Measurements from ENCODE around the gene DNAJB2. TPM values are rescaled to one million over a fixed set of nuclear protein-coding genes. Genes with fewer than 3 reads are reported as not detected.

DNAJB2 gene
- total RNA-seq, 4 donors from 2014 or later, result 30.3 to 72.6 (median 35.1) TPM

DNA sequence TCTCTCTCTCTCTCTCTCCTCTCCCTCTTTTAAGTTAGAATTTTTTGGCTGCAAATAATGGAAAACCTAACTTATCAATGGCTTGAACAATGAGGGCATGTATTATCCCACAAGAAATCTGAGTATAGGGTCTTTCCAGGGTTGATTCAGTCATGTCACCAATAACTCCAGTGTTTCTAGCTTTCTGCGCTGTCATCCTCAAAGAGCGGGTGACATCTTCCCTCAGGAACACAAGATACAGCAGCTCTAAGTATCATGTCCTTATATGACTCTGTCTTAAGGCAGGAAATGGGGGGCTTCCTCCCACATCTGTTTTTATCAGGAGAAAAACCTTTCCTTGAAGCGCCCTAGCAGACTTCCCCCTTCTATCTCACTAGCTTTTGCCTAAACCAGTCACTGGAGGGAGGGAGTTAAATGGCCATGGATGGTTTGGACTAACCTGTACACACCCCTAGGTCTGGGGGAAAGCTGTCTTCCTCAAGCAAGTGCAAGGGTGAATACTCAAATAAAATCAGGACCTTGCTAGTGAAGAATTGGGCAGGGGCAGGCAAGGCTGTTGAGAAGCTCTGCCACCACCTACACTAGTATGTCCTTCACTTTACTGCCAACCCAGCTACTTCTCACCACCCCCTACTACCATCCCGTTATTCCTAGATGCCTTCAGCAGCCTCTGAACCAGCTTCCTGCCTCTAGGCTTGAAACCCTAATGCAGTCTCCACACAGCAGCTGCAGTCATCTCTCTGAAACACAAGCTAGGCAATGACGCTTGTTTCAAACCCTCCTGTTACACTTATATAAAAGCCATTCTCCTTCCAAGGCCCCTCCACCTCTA is 17.9 kb upstream of the DNAJB2 start:
- intact Hi-C loops (cut with DNase I), result no loop called here

DNA sequence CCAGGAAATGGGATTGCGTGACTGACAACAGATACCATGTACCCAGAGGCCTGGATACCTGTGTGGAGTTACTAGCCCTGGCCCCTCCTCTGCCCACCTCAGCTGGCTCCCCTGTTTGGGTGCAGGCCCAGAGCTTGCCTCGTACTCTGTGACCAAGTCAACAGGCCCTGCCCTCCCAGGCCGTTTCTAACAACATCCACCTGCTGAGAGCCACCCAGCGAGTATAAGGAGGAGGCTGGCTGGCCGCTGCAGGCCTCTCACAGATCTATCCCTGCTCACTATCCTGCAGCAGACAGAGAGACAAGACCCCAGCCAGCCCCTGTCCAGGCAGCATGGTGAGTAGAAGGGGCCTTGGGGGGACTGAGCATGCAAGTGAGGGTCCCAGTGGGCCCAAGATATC is 12.9 kb upstream of the DNAJB2 start:
- H3K9me3 ChIP-seq, result no peaks in the 10 kb centered on the region
- WGBS, 2 donors, result 89% methylated on average over 3 of the region's 5 CpGs; no CpG with 5 or more reads in 1 of the 2 donors
- H3K27me3 ChIP-seq, result peaks cover 0 to 7% (median 0%) of the 10 kb centered on the region in 4 donors
- H3K4me3 ChIP-seq, result no peak overlapping the region
- intact Hi-C loops (cut with DNase I), result no loop called here
- peaks cover 0 to 7% (median 0%) of the 10 kb centered on the region in 3 donors for H3K4me1 ChIP-seq
- H3K27ac ChIP-seq, result no peak overlapping the region
- DNase-seq, result no peak
- H3K36me3 ChIP-seq, result no peaks in the 10 kb centered on the region
- TF ChIP-seq POLR2A (IDR thresholded peaks at IDR 0.05) (no peak), CTCF (IDR thresholded peaks at IDR 0.05) (no peak)

More for the DNA sequence above, 17.9 kb upstream of the DNAJB2 start:
- 63 to 71% methylated on average over 5 of the region's 5 CpGs for WGBS, 2 donors
- no peak overlapping the region for H3K4me3 ChIP-seq
- no peaks in the 10 kb centered on the region for H3K9me3 ChIP-seq
- no peak for DNase-seq
- H3K27me3 ChIP-seq, result peaks cover 0 to 22% (median 0%) of the 10 kb centered on the region in 4 donors
- no peaks in the 10 kb centered on the region for H3K4me1 ChIP-seq
- TF ChIP-seq CTCF (IDR thresholded peaks at IDR 0.05) (no peak), POLR2A (IDR thresholded peaks at IDR 0.05) (no peak)
- H3K27ac ChIP-seq, result no peak overlapping the region
- H3K36me3 ChIP-seq, result no peaks in the 10 kb centered on the region

GRCh38 chr2:219266886-219267285 is 12.3 kb upstream of the DNAJB2 start:
- Histone ChIP-seq H3K27ac (no peak overlapping the region), H3K9me3 (no peaks in the 10 kb centered on the region), H3K4me3 (no peak overlapping the region), H3K27me3 (peaks cover 0 to under 1% (median 0%) of the 10 kb centered on the region in 4 donors), H3K4me1 (peaks cover 0 to 7% (median 0%) of the 10 kb centered on the region in 3 donors), H3K36me3 (no peaks in the 10 kb centered on the region)
- 85 to 100% methylated on average over 1 of the region's 1 CpG for WGBS, 2 donors
- intact Hi-C loops (cut with DNase I), result no loop called here
- no peak for DNase-seq
- TF ChIP-seq POLR2A (IDR thresholded peaks at IDR 0.05) (no peak), CTCF (IDR thresholded peaks at IDR 0.05) (no peak)

GRCh38 chr2:219268294-219268693 is 10.9 kb upstream of the DNAJB2 start:
- H3K4me1 ChIP-seq, result peaks cover 0 to 12% (median 0%) of the 10 kb centered on the region in 3 donors
- H3K27ac ChIP-seq, result no peak overlapping the region
- TF ChIP-seq CTCF (IDR thresholded peaks at IDR 0.05) (no peak), POLR2A (IDR thresholded peaks at IDR 0.05) (no peak)
- 60 to 100% methylated on average over 1 of the region's 2 CpGs for WGBS, 2 donors
- H3K27me3 ChIP-seq, result no peaks in the 10 kb centered on the region
- no peak overlapping the region for H3K4me3 ChIP-seq
- intact Hi-C loops (cut with DNase I), result no loop called here
- no peaks in the 10 kb centered on the region for H3K36me3 ChIP-seq
- no peaks in the 10 kb centered on the region for H3K9me3 ChIP-seq
- no peak for DNase-seq

GRCh38 chr2:219269362-219270054 is 9.7 kb upstream of the DNAJB2 start:
- H3K9me3 ChIP-seq, result no peaks in the 10 kb centered on the region
- DNase-seq, result no peak
- no peaks in the 10 kb centered on the region for H3K27me3 ChIP-seq
- no peak overlapping the region for H3K4me3 ChIP-seq
- 38 to 91% methylated on average over 3 to 6 of the region's 8 CpGs for WGBS, 2 donors
- H3K36me3 ChIP-seq, result no peaks in the 10 kb centered on the region
- peaks cover 0 to 24% (median 6%) of the 10 kb centered on the region in 3 donors for H3K4me1 ChIP-seq
- TF ChIP-seq CTCF (IDR thresholded peaks at IDR 0.05) (no peak), POLR2A (IDR thresholded peaks at IDR 0.05) (no peak)
- no peak overlapping the region for H3K27ac ChIP-seq
- intact Hi-C loops (cut with DNase I), result no loop called here

All from esophagus squamous epithelium (tissue), 5 donors.